ENCODE measurements around the gene IFITM2. TPM values are rescaled to one million over a fixed set of nuclear protein-coding genes. Genes with fewer than 3 reads are reported as not detected.

The IFITM2 gene
- total and polyA plus RNA-seq, 2 donors (not counting 1 experiment from before 2014, with no cell fraction given): 72.1 to 451 TPM

GRCh38 chr11:269146-269890, 38.3 kb upstream of the IFITM2 start:
- Histone ChIP-seq H3K27ac (ENCODE audit: low read length in 2 of 2) (peak overlapping the region; percentile 96 to 98), H3K4me1 (ENCODE audit: control insufficient read depth in 2 of 2, insufficient read depth in 2 of 2, low read length in 2 of 2) (peaks cover 25 to 32% of the 10 kb centered on the region in 2 donors), H3K9ac (ENCODE audit: low read length) (peak overlapping the region; percentile 82), H3K4me3 (ENCODE audit: control extremely low read depth in 1 of 5, extremely low read depth in 1 of 5, insufficient read depth in 1 of 5, low read depth in 2 of 5, low read length in 4 of 5) (peak overlapping the region; percentile 62 to 85 (median 72)), H3K27me3 (replicated peaks in 1 of 4; ENCODE audit: control extremely low read depth in 1 of 4, control insufficient read depth in 3 of 4, insufficient read depth in 4 of 4, low read length in 3 of 4) (no peaks in the 10 kb centered on the region), H3K4me2 (replicated peaks; ENCODE audit: low read depth, low read length, poor library complexity, severe bottlenecking) (peak overlapping the region; percentile 96), H3K9me3 (ENCODE audit: control extremely low read depth in 1 of 3, control insufficient read depth in 2 of 3, insufficient read depth in 1 of 3, low read length in 2 of 3) (peaks cover 0 to 18% (median 5%) of the 10 kb centered on the region in 3 donors), H2AFZ (ENCODE audit: insufficient read depth, low read depth, low read length, poor library complexity, severe bottlenecking) (peak overlapping the region; percentile 34), H4K20me1 (ENCODE audit: control insufficient read depth, insufficient read depth, low read length, poor library complexity, severe bottlenecking) (no peaks in the 10 kb centered on the region), H3K36me3 (replicated peaks in 1 of 2; ENCODE audit: control extremely low read depth in 1 of 2, control insufficient read depth in 1 of 2, extremely low read depth in 1 of 2, insufficient read depth in 2 of 2, low read length in 1 of 2) (no peaks in the 10 kb centered on the region), H3K79me2 (ENCODE audit: control insufficient read depth, insufficient read depth, low read length) (peaks cover 11% of the 10 kb centered on the region)
- Mint-ChIP-seq H3K4me1 (peaks cover 34% of the 10 kb centered on the region), H3K27me3 (no peaks in the 10 kb centered on the region), H3K9me3 (ENCODE audit: insufficient read depth) (peaks cover 2% of the 10 kb centered on the region), H3K4me3 (peak overlapping the region; percentile 91), H3K27ac (peak overlapping the region; percentile 94)
- ChIA-PET POLR2A (interaction anchor here (1.0 to 3.9 kb wide), 8 partner anchors 10 to 307 kb away, joined by 3 to 34 read pairs (median 8); partner anchors contain the start of genes BET1L, PHRF1 and RIC8A), CTCF (interaction anchor here (1.0 to 3.8 kb wide), 6 partner anchors 10 to 62 kb away, joined by 4 to 49 read pairs (median 6); partner anchors contain the start of genes BET1L, NLRP6 and RIC8A)
- peak; percentile 96 for DNase-seq
- intact Hi-C loops (cut with micrococcal nuclease): loop anchor here (1.0 to 5.0 kb wide), 7 partner anchors 11 to 86 kb away; partner anchors contain the start of genes BET1L, IFITM2, PGGHG and PSMD13
- ATAC-seq (ENCODE audit: low read depth): peak; percentile 66
- TF ChIP-seq CTCF (IDR thresholded peaks at IDR 0.05) (peak; percentile 33), EZH2 (IDR thresholded peaks at IDR 0.05; ENCODE audit: borderline replicate concordance, insufficient read depth, low read depth, low read length, poor library complexity, severe bottlenecking) (no peak)
- 0% methylated on average over 15 of the region's 21 CpGs for WGBS (ENCODE audit: insufficient coverage)

All from B cell (primary cell).